Fibroblast of skin of abdomen (primary cell): Measurements from ENCODE around the gene ATG5.
A peak's percentile ranks its signal among the peaks of the same experiment; 100 is the strongest.

Source experiments
- DNase-seq: peaks from one replicate; pipeline ENCODE4 v3.0.0-alpha.2; 2013

ATG5 gene

GRCh38 chr6:106177786-106178185 lies 147.8 kb downstream of the ATG5 start:
- DNase-seq = no peak

GRCh38 chr6:106173124-106173879 lies 152.3 kb downstream of the ATG5 start:
- no peak for DNase-seq

- DNase-seq = no peak
These were observed 155.3 kb downstream of the ATG5 start for GRCh38 chr6:106170030-106170791.

- no peak for DNase-seq
These were observed 156.0 kb downstream of the ATG5 start for GRCh38 chr6:106169517-106169916.

GRCh38 chr6:106168097-106168888 lies 157.3 kb downstream of the ATG5 start:
- no peak for DNase-seq

- no peak for DNase-seq
These were observed 158.3 kb downstream of the ATG5 start for GRCh38 chr6:106167096-106167814.

- peak; percentile 47 for DNase-seq
These were observed 159.6 kb downstream of the ATG5 start for GRCh38 chr6:106165885-106166485.

- peak; percentile 87 for DNase-seq
These were observed 161.3 kb downstream of the ATG5 start for GRCh38 chr6:106163966-106164877.

- peak; percentile 70 for DNase-seq
These were observed 162.1 kb downstream of the ATG5 start for GRCh38 chr6:106163446-106163965.

GRCh38 chr6:106162921-106163320 lies 162.6 kb downstream of the ATG5 start:
- peak; percentile 51 for DNase-seq

GRCh38 chr6:106161893-106162292 lies 163.7 kb downstream of the ATG5 start:
- DNase-seq = no peak

GRCh38 chr6:106161311-106161874 lies 164.2 kb downstream of the ATG5 start:
- DNase-seq = no peak

- DNase-seq = no peak
These were observed 165.4 kb downstream of the ATG5 start for GRCh38 chr6:106160189-106160588.

GRCh38 chr6:106159531-106159940 lies 166.0 kb downstream of the ATG5 start:
- peak; percentile 95 for DNase-seq

GRCh38 chr6:106158816-106159215 lies 166.7 kb downstream of the ATG5 start:
- DNase-seq = no peak

GRCh38 chr6:106156863-106157262 lies 168.7 kb downstream of the ATG5 start:
- no peak for DNase-seq

GRCh38 chr6:106156413-106156812 lies 169.1 kb downstream of the ATG5 start:
- DNase-seq = no peak

GRCh38 chr6:106155219-106155830 lies 170.2 kb downstream of the ATG5 start:
- DNase-seq = peak; percentile 63

GRCh38 chr6:106154326-106154725 lies 171.2 kb downstream of the ATG5 start:
- DNase-seq = no peak

- DNase-seq = peak; percentile 26
These were observed 172.6 kb downstream of the ATG5 start for GRCh38 chr6:106152952-106153351.
